Vagina (tissue), 2 donors: ENCODE data around the gene ICA1L. TPM values are rescaled to one million over a fixed set of nuclear protein-coding genes. Genes with fewer than 3 reads are reported as not detected.
"Not testable (repeated sequence)": the region's sequence is repeated elsewhere in the genome, so short reads cannot be mapped to it uniquely, and the experiment has no call there.

Experiments
- DNase-seq, 2 donors: peaks; one replicate each; pipeline ENCODE4 v3.0.0-alpha.2; 2017; ENCODE audit errors: extremely low spot score in 2 of 2
- H3K27ac ChIP-seq: fragments of 200-600 bp; sonication (generic); one replicate; pipeline ENCODE4 v1.5.1; 2019
- H3K27me3 ChIP-seq: fragments of 200-600 bp; sonication (generic); one replicate; pipeline ENCODE4 v1.5.1; 2019
- H3K36me3 ChIP-seq, 2 donors: fragments of 200-600 bp; sonication (generic); one replicate each; pipeline ENCODE4 v1.5.1; 2017 to 2019
- H3K4me1 ChIP-seq: fragments of 200-600 bp; sonication (generic); one replicate; pipeline ENCODE4 v1.5.1; 2019
- H3K4me3 ChIP-seq, 2 donors: fragments of 200-600 bp; sonication (generic); 1 replicate in 1 of 2; 2 replicates in 1 of 2; pipeline ENCODE4 v1.5.1; 2016 to 2019
- H3K9me3 ChIP-seq: fragments of 200-600 bp; sonication (generic); one replicate; pipeline ENCODE4 v1.5.1; 2019
- CTCF ChIP-seq, 3 experiments: fragments of 450-650 bp in 2 of 3; fragments of 200-600 bp in 1 of 3; sonication (generic) in 1 of 3; IDR thresholded peaks; one replicate each; pipeline ENCODE4 v1.5.1; 2017 to 2019; ENCODE audit warnings: antibody characterized with exemption in 3 of 3, mild to moderate bottlenecking in 2 of 3, moderate library complexity in 2 of 3
- POLR2A ChIP-seq, 2 donors: fragments of 450-650 bp; IDR thresholded peaks; one replicate each; pipeline ENCODE4 v1.6.1; 2017; ENCODE audit warnings: antibody characterized with exemption in 2 of 2, mild to moderate bottlenecking in 2 of 2, moderate library complexity in 2 of 2
- POLR2AphosphoS5 ChIP-seq, 2 donors: sonication (generic); formaldehyde crosslinking; IDR thresholded peaks; one replicate each; pipeline ENCODE4 v1.9.0; 2017; ENCODE audit warnings: antibody characterized with exemption in 2 of 2, mild to moderate bottlenecking in 2 of 2, low read depth in 1 of 2; ENCODE audit not compliant: insufficient read depth in 1 of 2
- intact Hi-C: fragments of 100-400 bp; cut with DNase I; formaldehyde crosslinking; loops from one replicate; pipeline ENCODE4 v1.15.1; 2023
- total RNA-seq: library from RNA; depleted of rRNA; stranded (reverse); fragments of >200 nt; gene quantifications from one replicate; pipeline ENCODE4 v1.2.3, GENCODE V29; 2016

ICA1L gene
- total RNA-seq, 1 donor from 2014 or later, result 21.6 TPM

DNA sequence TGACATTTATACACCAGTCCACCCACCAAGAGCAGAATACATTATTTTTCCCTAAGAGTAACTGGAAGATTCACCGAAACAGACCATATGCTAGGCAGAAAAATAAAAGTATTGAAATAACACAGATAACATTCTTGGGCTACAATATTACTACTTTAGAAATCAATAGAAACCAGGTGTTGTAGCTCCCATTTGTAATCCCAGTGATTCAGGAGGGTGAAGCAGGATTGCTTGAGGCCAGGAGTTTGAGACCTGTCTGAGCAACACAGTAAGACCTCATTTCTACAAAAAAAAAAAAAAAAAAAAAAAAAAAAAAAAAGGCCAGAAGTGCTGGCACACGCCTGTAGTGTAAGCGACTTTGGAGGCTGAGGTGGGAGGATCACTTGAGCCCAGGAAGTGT, 9.6 kb downstream of the ICA1L start:
- TF ChIP-seq CTCF (IDR thresholded peaks at IDR 0.05) (no peak), POLR2AphosphoS5 (IDR thresholded peaks at IDR 0.05; ENCODE audit: insufficient read depth in 1 of 2, low read depth in 1 of 2) (no peak), POLR2A (IDR thresholded peaks at IDR 0.05) (no peak)
- DNase-seq, result no peak
- H3K4me1 ChIP-seq, result no peaks in the 10 kb centered on the region
- H3K9me3 ChIP-seq, result no peaks in the 10 kb centered on the region
- intact Hi-C loops, result no loop called here
- H3K36me3 ChIP-seq, result no peaks in the 10 kb centered on the region
- H3K27me3 ChIP-seq, result no peaks in the 10 kb centered on the region
- H3K27ac ChIP-seq, result no peak overlapping the region
- no peak overlapping the region for H3K4me3 ChIP-seq

- Histone ChIP-seq H3K9me3 (no peaks in the 10 kb centered on the region), H3K27ac (no peak overlapping the region), H3K4me3 (no peak overlapping the region), H3K4me1 (no peaks in the 10 kb centered on the region), H3K36me3 (no peaks in the 10 kb centered on the region), H3K27me3 (no peaks in the 10 kb centered on the region)
- intact Hi-C loops, result no loop called here
- no peak for DNase-seq
- no peak for TF ChIP-seq POLR2AphosphoS5 (IDR thresholded peaks at IDR 0.05; ENCODE audit: insufficient read depth in 1 of 2, low read depth in 1 of 2)
Measured at GRCh38 chr2:202858601-202859000, 13.0 kb downstream of the ICA1L start.

- H3K9me3 ChIP-seq, H3K36me3 ChIP-seq, intact Hi-C loops, H3K27ac ChIP-seq, DNase-seq, H3K4me1 ChIP-seq, H3K4me3 ChIP-seq, H3K27me3 ChIP-seq: not testable (repeated sequence)
Measured at GRCh38 chr2:202849343-202849742, 22.2 kb downstream of the ICA1L start.

DNA sequence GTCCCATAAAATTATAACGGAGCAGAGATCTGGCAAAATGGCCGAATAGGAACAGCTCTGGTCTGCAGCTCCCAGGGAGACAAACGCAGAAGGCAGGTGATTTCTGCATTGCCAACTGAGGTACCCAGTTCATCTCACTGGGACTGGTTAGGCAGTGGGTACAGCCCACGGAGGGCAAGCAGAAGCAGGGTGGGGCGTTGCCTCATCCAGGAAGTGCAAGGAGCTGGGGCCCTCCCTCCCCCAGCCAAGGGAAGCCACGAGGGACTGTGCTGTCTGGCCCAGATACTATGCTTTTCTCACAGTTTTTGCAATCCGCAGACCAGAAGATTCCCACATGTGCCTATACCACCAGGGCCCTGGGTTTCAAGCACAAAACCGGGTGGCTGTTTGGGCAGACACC, 22.8 kb downstream of the ICA1L start:
- no peak overlapping the region for H3K27ac ChIP-seq
- H3K4me1 ChIP-seq, result no peaks in the 10 kb centered on the region
- H3K36me3 ChIP-seq, result no peaks in the 10 kb centered on the region
- intact Hi-C loops, result no loop called here
- no peak for DNase-seq
- no peak for TF ChIP-seq POLR2A (IDR thresholded peaks at IDR 0.05)
- TF ChIP-seq POLR2AphosphoS5 (IDR thresholded peaks at IDR 0.05; ENCODE audit: insufficient read depth in 1 of 2, low read depth in 1 of 2), result no peak
- TF ChIP-seq CTCF (IDR thresholded peaks at IDR 0.05), result no peak
- H3K4me3 ChIP-seq, result no peak overlapping the region
- H3K27me3 ChIP-seq, result no peaks in the 10 kb centered on the region
- no peaks in the 10 kb centered on the region for H3K9me3 ChIP-seq

DNA sequence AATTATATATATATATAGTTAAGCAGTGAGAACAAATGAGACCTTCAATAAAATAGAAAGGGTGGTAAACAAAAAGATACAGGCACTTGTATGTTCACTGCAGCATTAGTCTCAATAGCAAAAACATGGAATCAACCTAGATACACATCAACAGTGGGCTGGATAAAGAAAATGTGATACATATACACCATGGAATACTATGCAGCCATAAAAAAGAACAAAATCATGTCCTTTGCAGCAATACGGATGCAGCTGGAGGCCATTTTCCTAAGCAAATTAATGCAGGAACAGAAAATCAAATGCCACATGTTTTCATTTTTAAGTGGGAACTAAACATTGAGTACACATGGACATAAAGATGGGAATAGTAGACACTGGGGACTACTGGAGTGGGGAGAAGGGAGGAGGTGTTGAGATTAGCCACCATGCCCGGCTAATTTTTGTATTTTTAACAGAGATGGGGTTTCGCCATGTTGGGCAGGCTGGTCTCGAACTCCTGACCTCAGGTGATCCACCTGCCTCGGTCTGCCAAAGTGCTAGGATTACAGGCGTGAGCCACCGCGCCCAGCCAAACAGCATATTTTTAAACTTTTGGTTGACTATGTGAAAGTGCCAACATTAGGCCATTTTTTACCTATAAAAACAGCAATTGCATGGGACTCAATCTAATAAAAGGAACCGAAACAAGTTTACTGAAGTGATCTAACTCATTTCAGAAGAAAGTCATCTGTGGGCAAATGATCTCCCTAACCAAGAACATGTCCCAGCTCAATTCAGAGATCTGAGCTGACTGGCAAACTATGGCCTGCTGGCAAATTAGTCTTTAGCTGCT, 23.7 kb downstream of the ICA1L start:
- no peak overlapping the region for H3K27ac ChIP-seq
- no peak for DNase-seq
- no peaks in the 10 kb centered on the region for H3K27me3 ChIP-seq
- H3K36me3 ChIP-seq, result no peaks in the 10 kb centered on the region
- H3K9me3 ChIP-seq, result no peaks in the 10 kb centered on the region
- intact Hi-C loops, result no loop called here
- no peak overlapping the region for H3K4me3 ChIP-seq
- H3K4me1 ChIP-seq, result no peaks in the 10 kb centered on the region
- TF ChIP-seq POLR2AphosphoS5 (IDR thresholded peaks at IDR 0.05; ENCODE audit: insufficient read depth in 1 of 2, low read depth in 1 of 2) (no peak), POLR2A (IDR thresholded peaks at IDR 0.05) (no peak), CTCF (IDR thresholded peaks at IDR 0.05) (no peak)

DNA sequence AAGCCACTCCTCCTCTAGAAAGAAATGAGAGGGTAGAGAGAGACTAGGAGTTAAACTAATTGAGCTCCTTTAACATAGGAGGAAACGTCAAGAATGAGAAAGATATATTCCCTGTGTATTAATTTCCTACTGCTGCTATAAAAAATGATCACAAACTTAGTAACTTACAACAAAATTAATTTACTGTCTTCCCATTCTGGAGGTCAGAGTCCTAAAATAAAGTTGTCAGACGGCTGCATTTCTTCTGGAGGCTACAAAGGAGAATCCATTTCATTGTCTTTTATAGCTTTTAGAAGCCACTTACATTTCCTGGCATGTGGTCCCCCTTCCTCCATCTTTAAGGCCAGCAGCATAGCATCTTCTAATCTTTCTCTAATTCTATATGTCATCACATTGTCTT, 26.9 kb downstream of the ICA1L start:
- Histone ChIP-seq H3K4me1 (no peaks in the 10 kb centered on the region), H3K27me3 (no peaks in the 10 kb centered on the region), H3K9me3 (no peaks in the 10 kb centered on the region), H3K36me3 (no peaks in the 10 kb centered on the region), H3K4me3 (no peak overlapping the region), H3K27ac (no peak overlapping the region)
- intact Hi-C loops, result no loop called here
- TF ChIP-seq POLR2AphosphoS5 (IDR thresholded peaks at IDR 0.05; ENCODE audit: insufficient read depth in 1 of 2, low read depth in 1 of 2) (no peak), CTCF (IDR thresholded peaks at IDR 0.05) (no peak), POLR2A (IDR thresholded peaks at IDR 0.05) (no peak)
- no peak for DNase-seq
